Measurements from ENCODE around the gene BATF2.

BATF2 gene

DNA sequence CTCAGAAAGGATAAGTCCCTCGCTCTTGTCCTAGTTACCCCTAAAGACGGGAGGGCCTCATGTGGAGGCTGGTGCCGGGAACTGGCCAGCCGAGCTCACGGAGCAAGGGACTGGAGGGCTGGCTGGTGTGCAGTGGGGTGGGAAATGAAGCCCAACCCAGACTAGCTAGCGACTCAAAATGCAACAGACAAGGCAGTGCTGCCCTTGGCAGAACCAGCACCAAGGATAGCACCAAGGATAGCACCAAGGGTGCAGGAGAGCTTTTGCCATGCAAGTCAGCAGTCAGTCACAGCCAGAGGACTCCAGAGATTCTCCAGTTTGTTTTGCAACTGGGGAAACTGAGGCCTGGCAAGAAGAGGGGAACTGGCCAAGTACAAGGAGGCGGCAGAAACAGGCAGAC is 6.5 kb upstream of the BATF2 start:
- ChIA-PET POLR2A (ENCODE audit: low non-redundant PET) (no interaction called here), CTCF (interaction anchor here (0.9 kb wide), 1 partner anchor 11 kb away, joined by 3 read pairs; the partner anchor contains the start of gene ARL2)
- TF ChIP-seq, protein P1, sequence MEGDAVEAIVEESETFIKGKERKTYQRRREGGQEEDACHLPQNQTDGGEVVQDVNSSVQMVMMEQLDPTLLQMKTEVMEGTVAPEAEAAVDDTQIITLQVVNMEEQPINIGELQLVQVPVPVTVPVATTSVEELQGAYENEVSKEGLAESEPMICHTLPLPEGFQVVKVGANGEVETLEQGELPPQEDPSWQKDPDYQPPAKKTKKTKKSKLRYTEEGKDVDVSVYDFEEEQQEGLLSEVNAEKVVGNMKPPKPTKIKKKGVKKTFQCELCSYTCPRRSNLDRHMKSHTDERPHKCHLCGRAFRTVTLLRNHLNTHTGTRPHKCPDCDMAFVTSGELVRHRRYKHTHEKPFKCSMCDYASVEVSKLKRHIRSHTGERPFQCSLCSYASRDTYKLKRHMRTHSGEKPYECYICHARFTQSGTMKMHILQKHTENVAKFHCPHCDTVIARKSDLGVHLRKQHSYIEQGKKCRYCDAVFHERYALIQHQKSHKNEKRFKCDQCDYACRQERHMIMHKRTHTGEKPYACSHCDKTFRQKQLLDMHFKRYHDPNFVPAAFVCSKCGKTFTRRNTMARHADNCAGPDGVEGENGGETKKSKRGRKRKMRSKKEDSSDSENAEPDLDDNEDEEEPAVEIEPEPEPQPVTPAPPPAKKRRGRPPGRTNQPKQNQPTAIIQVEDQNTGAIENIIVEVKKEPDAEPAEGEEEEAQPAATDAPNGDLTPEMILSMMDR (conservative IDR thresholded peaks at IDR 0.05; ENCODE audit: low read depth): no peak
- no peak for DNase-seq (ENCODE audit: low spot score)
- H3K27ac ChIP-seq: peak overlapping the region; percentile 99

DNA sequence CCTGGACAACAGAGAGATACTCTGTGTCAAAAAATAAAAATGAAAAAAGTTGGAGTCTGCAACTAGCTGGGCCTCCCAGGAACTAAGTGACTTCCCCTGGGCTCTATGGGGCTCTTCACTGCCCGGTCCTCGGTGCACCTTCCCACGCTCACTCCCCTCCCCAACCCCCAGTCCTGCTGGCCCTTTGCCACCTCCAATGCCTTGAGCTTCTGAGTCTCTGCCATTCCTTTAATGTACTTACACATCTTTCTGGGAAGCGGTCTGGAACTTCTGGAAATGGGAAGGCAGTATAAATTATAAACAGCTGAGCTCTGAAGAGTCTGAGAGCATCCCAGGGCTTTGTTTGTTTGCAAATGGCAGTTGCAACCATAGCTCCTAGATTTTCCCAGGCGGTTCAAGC is 5.9 kb upstream of the BATF2 start:
- peak overlapping the region; percentile 3; the same call in 1 of the 2 replicates for H3K27ac ChIP-seq
- CTCF ChIA-PET: interaction anchor here (0.9 kb wide), 1 partner anchor 11 kb away, joined by 3 read pairs; the partner anchor contains the start of gene ARL2
- no peak for DNase-seq (ENCODE audit: low spot score)
- TF ChIP-seq, protein P1 (conservative IDR thresholded peaks at IDR 0.05; ENCODE audit: low read depth): no peak
- POLR2A ChIA-PET (ENCODE audit: low non-redundant PET): no interaction called here

DNA sequence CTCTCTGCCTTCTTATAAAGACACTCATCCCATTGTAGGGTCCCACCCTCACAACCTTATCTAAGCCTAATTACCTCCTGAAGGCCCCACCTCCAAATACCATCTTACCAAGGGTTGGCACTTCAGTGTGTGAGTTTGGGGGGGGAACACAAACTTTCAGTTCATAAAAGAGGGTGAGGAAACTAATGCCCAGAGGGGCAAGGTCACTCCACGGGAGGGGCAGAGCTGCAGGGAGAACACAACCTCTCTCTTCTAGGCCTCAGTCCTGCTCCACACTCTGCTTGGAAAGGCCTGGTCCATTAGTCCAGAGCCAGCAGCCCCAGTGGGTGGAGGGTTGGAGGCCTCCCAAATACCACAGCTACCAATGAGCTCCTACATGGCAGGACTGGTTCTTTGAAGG is 2.7 kb upstream of the BATF2 start:
- TF ChIP-seq, protein P1 (conservative IDR thresholded peaks at IDR 0.05; ENCODE audit: low read depth): no peak
- peak overlapping the region; percentile 30 for H3K27ac ChIP-seq
- CTCF ChIA-PET: interaction anchor here (0.6 to 1.0 kb wide), 2 partner anchors 15 to 657 kb away, joined by 3 read pairs; partner anchors contain the start of gene ARL2
- no peak for DNase-seq (ENCODE audit: low spot score)
- POLR2A ChIA-PET (ENCODE audit: low non-redundant PET): no interaction called here

DNA sequence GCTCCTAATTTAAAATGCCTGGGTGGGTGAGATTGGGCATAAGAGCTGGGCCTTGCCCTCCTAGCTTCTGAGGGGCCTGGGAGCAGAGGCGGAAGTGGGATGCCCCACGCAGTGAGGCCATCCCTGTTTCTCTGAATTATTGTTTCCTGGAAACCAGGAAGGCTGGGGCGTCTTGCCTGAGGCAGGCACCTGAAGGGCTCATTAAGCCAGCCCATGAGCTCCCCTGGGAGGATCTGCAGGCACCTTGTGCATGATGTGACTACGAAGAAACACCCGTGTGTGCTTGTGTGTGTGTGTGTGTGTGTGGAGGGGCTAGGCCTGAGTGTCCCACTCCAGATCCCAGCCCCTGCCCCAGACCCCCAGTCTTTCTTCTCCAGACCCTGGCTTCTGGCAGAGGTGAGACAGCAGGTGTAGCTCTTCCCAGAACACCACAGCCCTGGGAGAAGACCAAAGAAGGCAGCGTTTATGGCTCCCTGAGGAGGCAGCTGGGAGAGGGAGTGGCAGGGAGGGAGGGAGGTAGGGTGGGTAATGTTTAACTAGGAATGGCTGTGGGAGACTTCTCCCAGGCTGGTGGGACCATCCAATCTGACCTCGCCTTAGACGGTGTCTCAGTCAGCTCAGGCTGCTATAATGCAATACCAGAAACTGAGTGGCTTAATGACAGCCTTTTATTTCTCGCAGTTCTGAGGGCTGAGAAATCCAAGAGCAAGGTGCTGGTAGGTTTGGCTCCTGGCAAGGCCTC is 2.1 kb upstream of the BATF2 start:
- POLR2A ChIA-PET (ENCODE audit: low non-redundant PET): interaction anchor here (0.7 kb wide), 1 partner anchor 123 kb away, joined by 3 read pairs; the partner anchor contains the start of gene FAU
- TF ChIP-seq, protein P1 (conservative IDR thresholded peaks at IDR 0.05; ENCODE audit: low read depth): no peak
- DNase-seq (ENCODE audit: low spot score): no peak
- H3K27ac ChIP-seq: peak overlapping the region; percentile 30
- CTCF ChIA-PET: interaction anchor here (1.0 kb wide), 1 partner anchor 16 kb away, joined by 3 read pairs; the partner anchor contains the start of gene ARL2

DNA sequence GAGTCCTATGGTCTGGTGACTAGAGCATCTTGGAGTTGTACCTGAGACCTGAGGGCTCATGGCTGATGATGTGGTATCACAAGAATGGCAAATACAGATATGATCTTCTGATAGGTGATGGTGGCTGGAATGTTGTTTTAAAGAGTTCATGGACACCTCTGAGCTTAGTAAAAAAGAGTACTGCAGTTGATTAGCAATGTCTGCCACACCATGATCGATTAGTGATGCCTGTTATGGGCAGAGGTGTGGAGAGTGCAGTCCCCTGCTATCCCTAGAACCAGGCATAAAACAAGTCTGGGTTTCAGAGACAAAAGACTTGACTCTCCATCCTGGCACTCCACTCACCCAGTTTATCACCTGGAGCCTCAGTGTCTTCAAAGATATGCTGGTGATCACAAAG is 1.4 kb upstream of the BATF2 start:
- no peak for DNase-seq (ENCODE audit: low spot score)
- TF ChIP-seq, protein P1 (conservative IDR thresholded peaks at IDR 0.05; ENCODE audit: low read depth): no peak
- H3K27ac ChIP-seq: no peak overlapping the region
- ChIA-PET POLR2A (ENCODE audit: low non-redundant PET) (interaction anchor here (0.7 kb wide), 1 partner anchor 124 kb away, joined by 3 read pairs; the partner anchor contains the start of gene FAU), CTCF (interaction anchor here (0.6 to 2.0 kb wide), 3 partner anchors 16 to 154 kb away, joined by 3 to 6 read pairs (median 3); partner anchors contain the start of genes ARL2 and CDC42BPG)

DNA sequence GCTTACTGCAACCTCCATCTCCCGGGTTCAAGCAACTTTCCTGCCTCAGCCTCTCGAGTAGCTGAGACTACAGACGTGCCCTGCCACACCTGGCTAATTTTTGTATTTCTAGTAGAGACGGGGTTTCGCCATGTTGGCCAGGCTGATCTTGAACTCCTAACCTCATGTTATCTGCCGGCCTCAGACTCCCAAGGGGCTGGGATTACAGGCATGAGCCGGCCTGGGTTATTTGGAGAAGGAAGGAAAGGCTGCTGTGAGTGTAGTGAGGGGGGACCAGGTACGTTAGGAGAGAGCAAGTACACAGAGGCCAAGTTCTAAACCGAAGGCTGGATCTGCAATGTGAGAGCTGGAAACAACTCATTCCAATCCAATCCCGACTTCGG is 453 bp downstream of the BATF2 start:
- no peak for DNase-seq (ENCODE audit: low spot score)
- TF ChIP-seq, protein P1 (conservative IDR thresholded peaks at IDR 0.05; ENCODE audit: low read depth): no peak
- ChIA-PET POLR2A (ENCODE audit: low non-redundant PET) (interaction anchor here (0.6 kb wide), 1 partner anchor 101 kb away, joined by 3 read pairs; no protein-coding TSS in a partner anchor), CTCF (interaction anchor here (0.5 to 2.0 kb wide), 6 partner anchors 11 to 186 kb away, joined by 3 to 6 read pairs (median 4); partner anchors contain the start of gene ARL2)
- peak overlapping the region; percentile 59 for H3K27ac ChIP-seq

Measured in RWPE1 (cell line).